ENCODE results near the gene PRPS1L1.

The PRPS1L1 gene

GRCh38 chr7:18027628-18028027 is at the start of gene PRPS1L1:
PRPS1L1 (minus strand) TSS chr7:18027846.
- no peak for DNase-seq

GRCh38 chr7:18076461-18076860 is 48.8 kb upstream of the PRPS1L1 start:
- no peak for DNase-seq

GRCh38 chr7:18068745-18069144 is 41.1 kb upstream of the PRPS1L1 start:
- no peak for DNase-seq

GRCh38 chr7:18064242-18064838 is 36.7 kb upstream of the PRPS1L1 start:
- peak; percentile 26 to 36 for DNase-seq

- DNase-seq, result no peak
These were observed 35.7 kb upstream of the PRPS1L1 start for GRCh38 chr7:18063149-18063901.

- no peak for DNase-seq
These were observed 31.5 kb upstream of the PRPS1L1 start for GRCh38 chr7:18059171-18059570.

- DNase-seq, result no peak
These were observed 26.3 kb upstream of the PRPS1L1 start for GRCh38 chr7:18053941-18054340.

- no peak for DNase-seq
These were observed 25.7 kb upstream of the PRPS1L1 start for GRCh38 chr7:18053177-18053928.

- no peak for DNase-seq
These were observed 21.6 kb upstream of the PRPS1L1 start for GRCh38 chr7:18049262-18049661.

- DNase-seq, result no peak
These were observed 19.0 kb upstream of the PRPS1L1 start for GRCh38 chr7:18046601-18047000.

GRCh38 chr7:18045171-18045570 is 17.5 kb upstream of the PRPS1L1 start:
- DNase-seq, result no peak

- DNase-seq, result no peak
These were observed 13.5 kb upstream of the PRPS1L1 start for GRCh38 chr7:18041191-18041590.

GRCh38 chr7:18040196-18040595 is 12.6 kb upstream of the PRPS1L1 start:
- no peak for DNase-seq

GRCh38 chr7:18038382-18038781 is 10.7 kb upstream of the PRPS1L1 start:
- no peak for DNase-seq

- DNase-seq, result no peak
These were observed 10.0 kb upstream of the PRPS1L1 start for GRCh38 chr7:18037609-18038008.

GRCh38 chr7:18036783-18037182 is 9.1 kb upstream of the PRPS1L1 start:
- no peak for DNase-seq

- no peak for DNase-seq
These were observed 3.1 kb upstream of the PRPS1L1 start for GRCh38 chr7:18030758-18031157.

GRCh38 chr7:18020138-18020715 is 7.4 kb downstream of the PRPS1L1 start:
- DNase-seq, result no peak

- no peak for DNase-seq
These were observed 8.1 kb downstream of the PRPS1L1 start for GRCh38 chr7:18019555-18019954.

- no peak for DNase-seq
These were observed 9.1 kb downstream of the PRPS1L1 start for GRCh38 chr7:18018296-18019215.

GRCh38 chr7:18016547-18017444 is 10.8 kb downstream of the PRPS1L1 start:
- no peak for DNase-seq
